Activated B cell treated with CpG ODN at 0.5 μM for 24 hours (primary cell): ENCODE results near the gene SSTR3. TPM values are rescaled to one million over a fixed set of nuclear protein-coding genes. Genes with fewer than 3 reads are reported as not detected.

Experiments
- ATAC-seq: fragments of 200-7000 bp; cut with Tn5 transposase; one replicate; pipeline ENCODE4 v1.10.0; 2021; ENCODE audit warnings: low read depth, mild to moderate bottlenecking, moderate library complexity
- CTCF ChIA-PET: fragments of 350-600 bp; sonication (Branson Sonifier 250); formaldehyde crosslinking; loops from one replicate; lab custom pipeline; 2021; ENCODE audit warnings: antibody characterized with exemption; lab: Charles Lee
- POLR2A ChIA-PET: fragments of 350-600 bp; sonication (Branson Sonifier 250); formaldehyde crosslinking; loops from one replicate; lab custom pipeline; 2021; ENCODE audit warnings: antibody characterized with exemption; lab: Charles Lee
- DNase-seq: peaks from one replicate; pipeline ENCODE4 v3.0.0; 2022
- H3K27ac Mint-ChIP-seq: one replicate; pipeline ENCODE4 v1.8.0; 2020; ENCODE audit warnings: mixed read lengths
- H3K27me3 Mint-ChIP-seq: one replicate; pipeline ENCODE4 v1.8.0; 2021; ENCODE audit warnings: mixed read lengths
- H3K36me3 Mint-ChIP-seq: one replicate; pipeline ENCODE4 v1.8.0; 2021; ENCODE audit warnings: low read depth, mixed read lengths
- H3K4me1 Mint-ChIP-seq: one replicate; pipeline ENCODE4 v1.8.0; 2021; ENCODE audit warnings: mixed read lengths
- H3K4me3 Mint-ChIP-seq: one replicate; pipeline ENCODE4 v1.8.0; 2020; ENCODE audit warnings: mild to moderate bottlenecking, mixed read lengths
- H3K9me3 Mint-ChIP-seq: one replicate; pipeline ENCODE4 v1.8.0; 2020; ENCODE audit warnings: mixed read lengths
- CTCF ChIP-seq: fragments of 200-600 bp; IDR thresholded peaks from one replicate; pipeline ENCODE4 v1.8.0; 2022; ENCODE audit warnings: antibody characterized with exemption, mild to moderate bottlenecking
- intact Hi-C: fragments of 100-400 bp; cut with micrococcal nuclease; formaldehyde crosslinking; loops from one replicate; pipeline ENCODE4 v1.15.1; 2024
- total RNA-seq: library from RNA; stranded (reverse); gene quantifications from 2 replicates; pipeline ENCODE4 v1.2.3, GENCODE V29; 2022

Gene SSTR3
- total RNA-seq, 1 donor from 2014 or later = 1.8 TPM

GRCh38 chr22:37211075-37211865, 1.0 kb downstream of the SSTR3 start:
- Mint-ChIP-seq H3K27ac (no peak overlapping the region), H3K4me3 (no peak overlapping the region), H3K36me3 (no peaks in the 10 kb centered on the region), H3K4me1 (peaks cover 6% of the 10 kb centered on the region), H3K27me3 (no peaks in the 10 kb centered on the region), H3K9me3 (no peaks in the 10 kb centered on the region)
- intact Hi-C loops = no loop called here
- TF ChIP-seq CTCF = no peak
- ChIA-PET POLR2A (no interaction called here), CTCF (interaction anchor here (1.6 kb wide), 1 partner anchor 33 kb away, joined by 3 read pairs; the partner anchor contains the start of gene RAC2)
- peak; percentile 11 for DNase-seq
- ATAC-seq = no peak

- CTCF ChIA-PET = interaction anchor here (1.6 kb wide), 1 partner anchor 34 kb away, joined by 3 read pairs; the partner anchor contains the start of gene RAC2
- no peaks in the 10 kb centered on the region for H3K27me3 Mint-ChIP-seq
- no peak for ATAC-seq
- H3K4me1 Mint-ChIP-seq = peaks cover 2% of the 10 kb centered on the region
- no peaks in the 10 kb centered on the region for H3K9me3 Mint-ChIP-seq
- H3K4me3 Mint-ChIP-seq = no peak overlapping the region
- no peak overlapping the region for H3K27ac Mint-ChIP-seq
- no peak for TF ChIP-seq CTCF
- POLR2A ChIA-PET = interaction anchor here (2.0 kb wide), 1 partner anchor 11 kb away, joined by 20 read pairs; no protein-coding TSS in a partner anchor
- H3K36me3 Mint-ChIP-seq = no peaks in the 10 kb centered on the region
- intact Hi-C loops = no loop called here
- DNase-seq = peak; percentile 4
These were observed 2.1 kb downstream of the SSTR3 start for GRCh38 chr22:37210041-37210803.

GRCh38 chr22:37209140-37209845, 3.0 kb downstream of the SSTR3 start:
- no peak for TF ChIP-seq CTCF
- Mint-ChIP-seq H3K27me3 (no peaks in the 10 kb centered on the region), H3K27ac (no peak overlapping the region), H3K9me3 (no peaks in the 10 kb centered on the region), H3K4me1 (peaks cover 5% of the 10 kb centered on the region), H3K36me3 (no peaks in the 10 kb centered on the region), H3K4me3 (no peak overlapping the region)
- peak; percentile 12 for DNase-seq
- ATAC-seq = no peak
- CTCF ChIA-PET = interaction anchor here (1.3 kb wide), 1 partner anchor 52 kb away, joined by 8 read pairs; no protein-coding TSS in a partner anchor
- intact Hi-C loops = no loop called here
- POLR2A ChIA-PET = interaction anchor here (2.0 kb wide), 1 partner anchor 10 kb away, joined by 20 read pairs; no protein-coding TSS in a partner anchor

- CTCF ChIA-PET = interaction anchor here (1.3 kb wide), 1 partner anchor 53 kb away, joined by 8 read pairs; no protein-coding TSS in a partner anchor
- no peaks in the 10 kb centered on the region for H3K27me3 Mint-ChIP-seq
- peak; percentile 12 for DNase-seq
- H3K36me3 Mint-ChIP-seq = no peaks in the 10 kb centered on the region
- intact Hi-C loops = no loop called here
- POLR2A ChIA-PET = interaction anchor here (2.0 kb wide), 1 partner anchor 9 kb away, joined by 20 read pairs; no protein-coding TSS in a partner anchor
- no peaks in the 10 kb centered on the region for H3K9me3 Mint-ChIP-seq
- ATAC-seq = no peak
- no peak for TF ChIP-seq CTCF
- peaks cover 5% of the 10 kb centered on the region for H3K4me1 Mint-ChIP-seq
- H3K4me3 Mint-ChIP-seq = no peak overlapping the region
- no peak overlapping the region for H3K27ac Mint-ChIP-seq
These were observed 3.7 kb downstream of the SSTR3 start for GRCh38 chr22:37208401-37209139.
